ENCODE measurements around the gene CHRNB2.

- TF ChIP-seq CTCF (IDR thresholded peaks at IDR 0.05) (no peak), POLR2A (IDR thresholded peaks at IDR 0.05) (no peak)
These were observed 22.2 kb downstream of the CHRNB2 start for GRCh38 chr1:154589780-154590179.
